ENCODE results near the gene TXNRD1. TPM values are rescaled to one million over a fixed set of nuclear protein-coding genes. Genes with fewer than 3 reads are reported as not detected.
"Not testable (repeated sequence)": the region's sequence is repeated elsewhere in the genome, so short reads cannot be mapped to it uniquely, and the experiment has no call there.

Gene TXNRD1
- total RNA-seq, 1 donor from 2014 or later: 398 TPM

DNA sequence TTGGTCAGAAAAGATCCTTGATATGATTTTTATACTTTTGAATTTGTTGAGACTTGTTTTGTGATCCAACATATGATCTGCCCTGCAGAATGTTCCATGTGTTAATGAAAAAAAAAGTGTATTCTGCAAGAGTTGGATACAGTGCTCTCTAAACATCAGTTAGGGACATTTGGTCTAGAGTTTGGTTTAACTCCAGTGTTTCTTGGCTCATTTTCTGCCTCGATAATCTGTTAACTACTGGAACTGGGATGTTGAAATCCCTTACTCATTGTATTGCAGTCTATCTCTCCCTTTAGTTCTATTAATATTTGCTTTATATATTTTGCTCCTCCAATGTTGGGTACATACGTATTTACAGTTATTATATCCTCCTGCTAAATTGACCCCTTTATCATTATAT is 18.3 kb upstream of the TXNRD1 start:
- no peak for DNase-seq

DNA sequence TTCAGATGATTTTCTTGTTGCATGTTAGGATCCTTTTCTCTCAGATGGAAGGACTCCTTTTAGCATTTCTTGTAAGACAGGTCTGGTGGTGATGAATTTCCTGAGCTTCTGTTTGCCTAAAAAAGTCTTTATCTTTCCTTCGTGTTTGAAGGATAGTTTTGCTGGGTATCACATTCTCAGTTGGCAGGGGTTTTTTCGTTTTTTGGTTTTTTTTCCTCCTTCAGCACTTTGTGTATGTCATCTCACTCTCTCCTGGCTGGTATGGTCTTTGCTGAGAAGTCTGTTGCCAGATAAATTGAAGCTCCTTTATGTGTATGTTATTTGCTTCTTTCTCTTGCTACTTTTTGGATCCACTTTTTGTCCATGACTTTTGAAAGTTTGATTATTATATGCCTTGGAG is 15.6 kb upstream of the TXNRD1 start:
- no peak for DNase-seq

- DNase-seq: peak; percentile 85
Measured at GRCh38 chr12:104201238-104202001, 14.2 kb upstream of the TXNRD1 start.

DNA sequence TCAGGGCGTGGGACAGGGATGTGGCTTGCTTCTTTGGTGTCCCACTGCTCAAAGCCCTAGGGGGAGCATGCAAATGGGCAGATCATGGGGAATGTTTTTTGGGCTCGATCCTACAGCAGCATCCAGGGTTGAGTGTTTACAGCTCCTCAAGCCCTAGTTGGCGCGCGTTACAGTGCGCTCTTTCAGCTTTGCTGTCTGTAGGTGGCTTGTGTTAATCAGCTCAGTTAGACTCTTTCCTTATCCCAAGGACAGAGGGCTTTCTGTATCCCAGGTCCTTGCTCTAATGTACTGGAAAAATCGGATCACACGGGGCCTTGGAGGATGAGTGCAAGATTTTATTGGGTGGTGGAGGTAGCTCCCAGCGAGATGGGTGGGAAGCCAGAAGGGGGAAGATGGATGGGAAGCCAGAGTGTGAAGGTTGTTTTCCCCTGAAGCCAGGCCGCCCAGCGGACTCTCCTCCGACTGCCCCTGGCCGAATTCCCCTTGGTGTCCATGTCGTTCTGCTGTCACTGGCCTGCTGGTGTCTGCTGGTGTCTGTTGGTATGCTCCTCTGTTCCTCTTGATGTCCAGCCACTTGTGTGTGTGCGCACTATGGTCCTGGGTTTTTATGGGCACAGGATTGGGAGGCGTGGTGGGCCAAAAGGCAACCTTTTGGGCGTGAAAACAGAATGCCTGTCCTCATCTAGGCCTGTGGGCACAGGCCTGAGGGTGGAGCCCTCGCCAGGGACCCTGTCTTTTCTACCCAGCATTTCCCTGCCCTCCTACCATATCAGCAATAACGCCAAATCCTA is 10.7 kb upstream of the TXNRD1 start:
- DNase-seq: no peak

- no peak for DNase-seq
Measured at GRCh38 chr12:104207416-104208205, 8.0 kb upstream of the TXNRD1 start.

GRCh38 chr12:104212516-104212915 is 3.1 kb upstream of the TXNRD1 start:
- DNase-seq: no peak

GRCh38 chr12:104213952-104214351 is 1.6 kb upstream of the TXNRD1 start:
- DNase-seq: peak; percentile 51

- peak; percentile 23 for DNase-seq
Measured at GRCh38 chr12:104216521-104216924, 944 bp downstream of the TXNRD1 start.

DNA sequence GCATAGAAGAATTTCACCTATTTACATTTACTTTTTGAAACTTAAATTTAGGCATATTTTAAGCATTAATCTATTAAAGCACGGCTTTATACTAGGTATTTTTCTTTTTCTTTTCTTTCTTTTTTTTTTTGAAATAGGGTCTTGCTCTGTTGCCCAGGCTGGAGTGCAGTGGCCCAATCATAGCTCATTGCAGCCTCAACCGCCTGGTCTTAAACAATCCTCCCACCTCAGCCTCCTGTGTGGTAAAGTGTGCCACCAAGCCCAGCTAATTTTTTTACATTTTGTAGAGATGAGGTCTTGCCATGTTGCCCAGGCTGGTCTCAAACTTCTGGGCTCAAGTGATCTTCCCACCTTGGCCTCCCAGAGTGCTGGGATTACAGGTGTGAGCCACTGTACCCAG is 2.9 kb downstream of the TXNRD1 start:
- not testable (repeated sequence) for DNase-seq

GRCh38 chr12:104218935-104219334 is 3.4 kb downstream of the TXNRD1 start:
- peak; percentile 63 for DNase-seq

GRCh38 chr12:104219361-104219892 is 3.8 kb downstream of the TXNRD1 start:
- DNase-seq: peak; percentile 95

- peak; percentile 94 for DNase-seq
Measured at GRCh38 chr12:104219908-104220404, 4.4 kb downstream of the TXNRD1 start.

DNA sequence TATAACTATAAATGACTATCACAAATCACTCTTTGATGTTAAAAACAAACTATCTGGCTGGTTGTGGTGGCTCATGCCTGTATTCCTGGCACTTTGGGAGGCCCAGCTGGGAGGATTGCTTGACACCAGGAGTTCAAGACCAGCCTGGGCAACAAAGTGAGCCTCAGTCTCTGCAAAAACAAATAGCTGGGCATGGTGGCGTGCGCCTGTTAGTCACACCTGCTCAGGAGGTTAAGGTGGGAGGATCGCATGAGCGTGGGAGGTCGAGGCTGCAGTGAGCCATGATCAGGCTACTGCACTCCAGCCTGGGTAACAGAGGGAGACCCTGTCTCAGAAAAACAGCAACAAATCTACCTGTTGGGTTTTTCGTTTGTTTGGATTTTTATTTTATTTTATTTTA is 5.4 kb downstream of the TXNRD1 start:
- DNase-seq: no peak

DNA sequence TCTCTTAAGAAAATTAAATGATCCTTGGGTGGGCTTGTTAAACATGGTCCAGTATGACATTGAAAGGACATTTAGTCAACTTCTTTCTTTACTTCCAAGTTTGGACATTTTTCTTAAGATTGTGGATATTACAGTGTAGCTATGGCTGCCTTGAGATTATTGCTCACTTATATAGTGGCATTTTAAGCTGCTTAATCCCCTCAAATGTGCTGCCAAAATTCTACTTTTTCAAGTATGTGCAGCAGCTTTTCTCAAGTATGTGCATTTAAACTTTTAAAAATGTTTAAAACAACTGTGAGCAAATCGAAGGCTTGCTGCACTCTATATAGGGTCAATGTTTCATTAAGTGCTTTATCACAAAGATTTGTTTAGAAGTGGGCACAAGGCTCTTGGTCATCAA is 7.4 kb downstream of the TXNRD1 start:
- DNase-seq: no peak

GRCh38 chr12:104223712-104224111 is 8.1 kb downstream of the TXNRD1 start:
- no peak for DNase-seq

- peak; percentile 48 for DNase-seq
Measured at GRCh38 chr12:104226672-104227071, 11.1 kb downstream of the TXNRD1 start.

DNA sequence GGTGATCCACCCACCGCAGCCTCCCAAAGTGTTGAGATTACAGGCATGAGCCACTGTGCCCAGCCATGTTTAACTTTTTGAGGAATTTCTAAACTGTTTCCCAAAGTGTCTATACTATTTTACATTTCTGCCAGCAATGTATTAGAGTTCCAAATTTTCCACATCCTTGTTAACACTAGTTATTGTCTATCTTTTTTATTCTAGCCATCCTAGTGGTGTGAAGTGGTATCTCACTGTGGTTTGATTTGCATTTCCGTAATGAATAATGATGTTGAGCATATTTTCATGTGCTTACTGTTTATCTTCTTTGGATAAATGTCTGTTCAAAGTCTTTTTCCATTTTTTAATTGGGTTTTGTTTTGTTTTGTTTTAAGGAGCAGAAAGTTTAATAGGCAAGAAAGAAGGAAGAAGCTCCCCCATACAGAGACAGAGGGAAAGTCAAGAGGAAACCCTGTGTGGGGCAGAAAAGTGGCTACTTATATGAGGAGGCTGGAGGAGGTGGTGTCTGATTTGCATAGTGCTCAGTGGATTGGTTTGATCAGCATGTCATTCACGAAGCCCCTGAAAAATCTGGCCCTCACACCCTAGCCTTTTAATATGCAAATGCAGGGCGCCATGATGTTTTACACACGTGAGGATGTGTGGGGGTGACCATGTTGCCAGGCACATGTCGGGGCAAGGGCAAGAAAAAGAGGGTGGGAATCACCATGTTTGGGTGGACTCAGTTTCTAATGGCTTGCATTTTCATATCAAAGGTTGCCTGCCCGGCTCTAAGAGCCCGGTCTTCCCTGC is 14.9 kb downstream of the TXNRD1 start:
- no peak for DNase-seq

GRCh38 chr12:104232609-104233280 is 17.2 kb downstream of the TXNRD1 start:
- DNase-seq: no peak

DNA sequence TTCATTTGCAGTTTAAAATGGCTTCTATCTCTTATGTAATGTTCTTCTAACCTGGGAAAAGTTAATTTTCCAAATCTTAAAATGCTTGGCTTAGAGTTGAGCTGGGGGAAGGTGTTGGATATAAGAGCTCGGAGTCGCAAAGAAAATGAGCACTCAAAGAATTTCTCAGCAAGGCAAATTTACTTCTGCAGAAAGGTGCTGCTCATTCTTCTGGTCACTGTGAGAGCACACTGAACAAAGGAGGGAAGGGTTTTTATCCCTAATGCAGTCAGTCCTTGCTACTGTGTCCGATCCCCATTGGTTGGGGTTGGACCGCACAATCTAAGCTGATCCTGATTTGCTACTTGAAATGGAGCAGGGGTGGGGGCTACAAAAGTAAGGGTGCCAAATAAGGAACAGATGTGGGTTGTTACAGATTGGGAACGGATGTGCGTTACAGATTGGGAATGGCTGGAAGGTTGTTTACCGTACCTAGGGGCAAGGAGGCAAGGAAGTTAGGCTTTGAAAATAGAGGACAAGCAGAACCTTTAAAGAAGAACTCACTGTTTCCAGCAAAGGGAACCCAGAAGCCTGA is 19.4 kb downstream of the TXNRD1 start:
- no peak for DNase-seq

GRCh38 chr12:104237930-104238329 is 22.4 kb downstream of the TXNRD1 start:
- DNase-seq: no peak

Measured in dermis blood vessel endothelial cell (primary cell).